B cell (primary cell): Measurements from ENCODE around the gene CD99L2. TPM values are rescaled to one million over a fixed set of nuclear protein-coding genes. Genes with fewer than 3 reads are reported as not detected.

ENCODE experiments used
- ATAC-seq: fragments of 200-7000 bp; cut with Tn5 transposase; one replicate; pipeline ENCODE4 v1.10.0; 2021; ENCODE audit warnings: low read depth, mild to moderate bottlenecking, moderate number of reproducible peaks, moderate library complexity
- CTCF ChIA-PET: fragments of 350-600 bp; sonication (Branson Sonifier 250); formaldehyde crosslinking; loops from one replicate; lab custom pipeline; 2021; ENCODE audit warnings: antibody characterized with exemption, inconsistent platforms; lab: Charles Lee
- POLR2A ChIA-PET: fragments of 350-600 bp; sonication (Branson Sonifier 250); formaldehyde crosslinking; loops from one replicate; lab custom pipeline; 2021; ENCODE audit warnings: antibody characterized with exemption; lab: Charles Lee
- DNase-seq: peaks from one replicate; pipeline ENCODE4 v3.0.0; 2013
- H2AFZ ChIP-seq: 2 replicates; pipeline ENCODE4 v1.6.1; 2012; ENCODE audit warnings: mild to moderate bottlenecking, low read depth, low read length; ENCODE audit not compliant: insufficient read depth, poor library complexity, severe bottlenecking
- H3K27ac ChIP-seq, 2 donors: 1 replicate in 1 of 2; 2 replicates in 1 of 2; pipeline ENCODE4 v1.5.1; 2012 to 2013; ENCODE audit warnings: low read length in 2 of 2, mild to moderate bottlenecking in 2 of 2, moderate library complexity in 1 of 2
- H3K27me3 ChIP-seq, 4 experiments: fragments of 200-600 bp in 1 of 4; sonication (generic) in 1 of 4; replicated peaks in 1 of 4; 1 replicate in 2 of 4; 2 replicates in 2 of 4; pipeline versions ENCODE4 v1.6.1 to v1.7.0; 2013 to 2016; ENCODE audit warnings: low read length in 3 of 4, mild to moderate bottlenecking in 2 of 4, mixed read lengths in 1 of 4, moderate library complexity in 1 of 4; ENCODE audit not compliant: insufficient read depth in 4 of 4, control insufficient read depth in 3 of 4; ENCODE audit errors: control extremely low read depth in 1 of 4
- H3K36me3 ChIP-seq, 2 experiments: replicated peaks in 1 of 2; 1 replicate in 1 of 2; 2 replicates in 1 of 2; pipeline versions ENCODE4 v1.6.1 to v1.7.1; 2013; ENCODE audit warnings: low read length in 1 of 2; ENCODE audit not compliant: insufficient read depth in 2 of 2, control insufficient read depth in 1 of 2; ENCODE audit errors: control extremely low read depth in 1 of 2, extremely low read depth in 1 of 2
- H3K4me1 ChIP-seq, 2 donors: fragments of 200-600 bp in 1 of 2; sonication (generic) in 1 of 2; 1 replicate in 1 of 2; 2 replicates in 1 of 2; pipeline versions ENCODE4 v1.5.1 to v1.6.1; 2013 to 2017; ENCODE audit warnings: low read length in 2 of 2; ENCODE audit not compliant: control insufficient read depth in 2 of 2, insufficient read depth in 2 of 2
- H3K4me2 ChIP-seq: replicated peaks from 2 replicates; pipeline ENCODE3; 2012; ENCODE audit warnings: mild to moderate bottlenecking, low read depth, low read length; ENCODE audit not compliant: poor library complexity, severe bottlenecking
- H3K4me3 ChIP-seq, 5 experiments: fragments of 200-600 bp in 1 of 5; sonication (generic) in 1 of 5; 1 replicate in 3 of 5; 2 replicates in 2 of 5; pipeline versions ENCODE4 v1.5.1 to v1.7.0; 2011 to 2016; ENCODE audit warnings: low read length in 4 of 5, mild to moderate bottlenecking in 4 of 5, low read depth in 2 of 5, control low read depth in 1 of 5, moderate library complexity in 1 of 5; ENCODE audit not compliant: insufficient read depth in 1 of 5; ENCODE audit errors: control extremely low read depth in 1 of 5, extremely low read depth in 1 of 5
- H3K79me2 ChIP-seq: fragments of 200-600 bp; sonication (generic); one replicate; pipeline ENCODE4 v1.6.0; 2016; ENCODE audit warnings: low read length; ENCODE audit not compliant: control insufficient read depth, insufficient read depth
- H3K9ac ChIP-seq: fragments of 200-600 bp; sonication (generic); 2 replicates; pipeline ENCODE4 v1.6.1; 2017; ENCODE audit warnings: mild to moderate bottlenecking, low read length, moderate library complexity
- H3K9me3 ChIP-seq, 3 donors: one replicate each; pipeline versions ENCODE4 v1.6.1 to v1.7.1; 2013; ENCODE audit warnings: low read length in 2 of 3; ENCODE audit not compliant: control insufficient read depth in 2 of 3, insufficient read depth in 1 of 3; ENCODE audit errors: control extremely low read depth in 1 of 3
- H4K20me1 ChIP-seq: 2 replicates; pipeline ENCODE4 v1.6.0; 2012; ENCODE audit warnings: mild to moderate bottlenecking, low read length; ENCODE audit not compliant: insufficient read depth, control insufficient read depth, poor library complexity, severe bottlenecking
- H3K27ac Mint-ChIP-seq: one replicate; pipeline ENCODE4 v1.8.0; 2021; ENCODE audit warnings: mixed read lengths
- H3K27me3 Mint-ChIP-seq: one replicate; pipeline ENCODE4 v1.8.0; 2021; ENCODE audit warnings: mixed read lengths
- H3K4me1 Mint-ChIP-seq: one replicate; pipeline ENCODE4 v1.8.0; 2021; ENCODE audit warnings: mixed read lengths
- H3K4me3 Mint-ChIP-seq: one replicate; pipeline ENCODE4 v1.8.0; 2021; ENCODE audit warnings: mixed read lengths
- H3K9me3 Mint-ChIP-seq: one replicate; pipeline ENCODE4 v1.8.0; 2022; ENCODE audit warnings: mixed read lengths; ENCODE audit not compliant: insufficient read depth
- CTCF ChIP-seq: fragments of 200-600 bp; IDR thresholded peaks from one replicate; pipeline ENCODE4 v1.8.0; 2022; ENCODE audit warnings: antibody characterized with exemption, mild to moderate bottlenecking
- EZH2 ChIP-seq: IDR thresholded peaks from 2 replicates; pipeline ENCODE4 v1.6.1; 2012; ENCODE audit warnings: borderline replicate concordance, low read depth, mild to moderate bottlenecking, moderate library complexity, low read length; ENCODE audit not compliant: insufficient read depth, poor library complexity, severe bottlenecking
- WGBS: methylation state at CpG from one replicate; pipeline ENCODE4 v1.1.5; 2013; ENCODE audit warnings: missing lambda C conversion rate; ENCODE audit not compliant: insufficient coverage; 5-methylcytosine and 5-hydroxymethylcytosine counted together
- intact Hi-C: fragments of 100-400 bp; cut with micrococcal nuclease; formaldehyde crosslinking; loops from one replicate; pipeline ENCODE4 v1.10.0; 2022
- polyA plus RNA-seq: library from polyadenylated mRNA; depleted of rRNA; stranded (reverse); fragments of >200 nt; gene quantifications from 2 replicates; pipeline ENCODE4 v1.2.3, GENCODE V29; 2012
- total RNA-seq, 2 donors: library from RNA; stranded (reverse); fragments of 120-200 nt in 1 of 2; gene quantifications; 1 replicate in 1 of 2; 2 replicates in 1 of 2; pipeline versions ENCODE4 v1.2.3 to v1.2.4, GENCODE V29; 2013 to 2022

CD99L2 gene
- total and polyA plus RNA-seq, 2 donors (not counting 1 experiment from before 2014, with no cell fraction given) = 8.7 to 17.8 TPM

GRCh38 chrX:150813922-150814321 lies 84.5 kb downstream of the CD99L2 start:
- CTCF ChIA-PET = no interaction called here
- ATAC-seq (no peak), DNase-seq (no peak)
- Mint-ChIP-seq H3K27me3 (no peaks in the 10 kb centered on the region), H3K9me3 (no peaks in the 10 kb centered on the region), H3K4me3 (no peak overlapping the region), H3K27ac (no peak overlapping the region), H3K4me1 (peaks cover 8% of the 10 kb centered on the region)
- no peaks in the 10 kb centered on the region for H3K9me3 ChIP-seq
- no peak overlapping the region for H3K9ac ChIP-seq
- no peak overlapping the region for H3K4me2 ChIP-seq
- H3K4me1 ChIP-seq = no peaks in the 10 kb centered on the region
- no peak overlapping the region for H2AFZ ChIP-seq
- intact Hi-C loops = no loop called here
- no peaks in the 10 kb centered on the region for H4K20me1 ChIP-seq
- no CpG with 5 or more reads among the region's 5 CpGs for WGBS
- H3K79me2 ChIP-seq = no peaks in the 10 kb centered on the region
- no peak overlapping the region for H3K27ac ChIP-seq
- no peaks in the 10 kb centered on the region for H3K27me3 ChIP-seq
- H3K4me3 ChIP-seq = no peak overlapping the region
- no peaks in the 10 kb centered on the region for H3K36me3 ChIP-seq
- POLR2A ChIA-PET = no interaction called here
- TF ChIP-seq EZH2 = no peak

- Histone ChIP-seq H2AFZ (no peak overlapping the region), H3K79me2 (no peaks in the 10 kb centered on the region), H3K36me3 (no peaks in the 10 kb centered on the region), H3K27ac (no peak overlapping the region), H3K4me3 (no peak overlapping the region), H3K9me3 (no peaks in the 10 kb centered on the region), H3K4me2 (no peak overlapping the region), H3K4me1 (no peaks in the 10 kb centered on the region), H4K20me1 (no peaks in the 10 kb centered on the region), H3K9ac (no peak overlapping the region), H3K27me3 (no peaks in the 10 kb centered on the region)
- H3K27me3 Mint-ChIP-seq = no peaks in the 10 kb centered on the region
- no peak overlapping the region for H3K4me3 Mint-ChIP-seq
- ChIA-PET POLR2A (no interaction called here), CTCF (no interaction called here)
- no peaks in the 10 kb centered on the region for H3K9me3 Mint-ChIP-seq
- TF ChIP-seq EZH2 (no peak), CTCF (no peak)
- DNase-seq (no peak), ATAC-seq (no peak)
- WGBS = no CpG with 5 or more reads among the region's 1 CpG
- intact Hi-C loops = no loop called here
- H3K27ac Mint-ChIP-seq = no peak overlapping the region
- no peaks in the 10 kb centered on the region for H3K4me1 Mint-ChIP-seq
Measured at GRCh38 chrX:150806827-150807226, 91.6 kb downstream of the CD99L2 start.
